ENCODE measurements around the gene LY6G6C. TPM values are rescaled to one million over a fixed set of nuclear protein-coding genes. Genes with fewer than 3 reads are reported as not detected.

LY6G6C gene
- total RNA-seq, 1 experiment from 2014 or later: not detected

DNA sequence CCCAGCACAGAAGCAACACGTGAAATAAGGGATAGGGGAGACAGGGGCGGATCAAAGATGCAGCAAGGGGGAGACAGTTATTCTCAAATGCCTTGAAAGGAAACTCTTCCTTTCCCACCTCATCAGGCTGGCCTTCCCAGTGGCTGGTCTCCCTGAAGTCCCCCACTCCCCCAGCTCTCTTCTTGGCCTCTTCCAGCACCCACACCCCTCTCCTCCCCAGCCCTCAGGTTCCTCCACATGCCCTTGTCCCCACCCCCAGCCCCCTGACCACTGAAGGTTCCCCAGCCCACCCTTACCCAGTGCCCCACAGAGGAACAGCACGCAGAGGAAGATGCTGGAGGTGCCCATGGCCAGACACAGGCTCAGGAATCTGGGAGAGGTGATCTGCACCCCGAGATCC lies 8.1 kb downstream of the LY6G6C start:
- Histone ChIP-seq H3K23me2 (ENCODE audit: insufficient read length, low read depth, low read length, poor library complexity, severe bottlenecking) (no peaks in the 10 kb centered on the region), H2BK15ac (ENCODE audit: low read depth, low read length) (no peak overlapping the region), H3K4me2 (ENCODE audit: insufficient read depth, insufficient read length, low read length) (no peak overlapping the region), H2BK5ac (ENCODE audit: insufficient read length, low read length) (no peak overlapping the region), H4K91ac (ENCODE audit: insufficient read length, low read depth, low read length) (no peak overlapping the region), H3K4ac (ENCODE audit: low read depth, low read length) (no peak overlapping the region), H3K9me3 (ENCODE audit: control insufficient read depth, low read depth, low read length) (no peaks in the 10 kb centered on the region), H3K79me1 (ENCODE audit: insufficient read depth, low read depth, low read length, poor library complexity, severe bottlenecking) (no peaks in the 10 kb centered on the region), H3T11ph (ENCODE audit: low read length) (no peak overlapping the region), H2AK5ac (ENCODE audit: insufficient read length, low read length) (no peak overlapping the region), H4K8ac (replicated peaks; ENCODE audit: insufficient read length, low read depth, low read length) (no peak overlapping the region), H2BK20ac (ENCODE audit: low read depth, low read length, poor library complexity, severe bottlenecking) (no peak overlapping the region), H3K9ac (ENCODE audit: extremely low read depth, insufficient read length, low read length) (no peak overlapping the region), H2AFZ (ENCODE audit: low read length) (no peak overlapping the region), H3K18ac (ENCODE audit: insufficient read length, low read depth, low read length) (no peak overlapping the region), H2BK120ac (ENCODE audit: low read depth, low read length, poor library complexity, severe bottlenecking) (no peak overlapping the region), H3K79me2 (ENCODE audit: insufficient read depth, low read length) (no peaks in the 10 kb centered on the region), H4K20me1 (ENCODE audit: control insufficient read depth, insufficient read depth, insufficient read length) (no peaks in the 10 kb centered on the region), H2BK12ac (ENCODE audit: insufficient read length, low read depth, low read length) (peak overlapping the region; percentile 15), H3K27ac (ENCODE audit: insufficient read length, low read depth, low read length) (no peak overlapping the region), H3K4me1 (ENCODE audit: insufficient read depth, low read length) (peaks cover 5% of the 10 kb centered on the region; the same call in 1 of the 2 replicates), H4K5ac (ENCODE audit: insufficient read length, low read depth, low read length) (no peak overlapping the region), H3K56ac (ENCODE audit: insufficient read length, low read depth, low read length) (no peak overlapping the region), H3K14ac (ENCODE audit: insufficient read depth, low read length) (0 out of 2 replicates have a peak overlapping the region, but pooled peaks have one; percentile 64), H3K23ac (ENCODE audit: insufficient read length, low read depth, low read length) (no peak overlapping the region), H3K27me3 (ENCODE audit: insufficient read depth, low read length) (no peaks in the 10 kb centered on the region)
- no peaks in the 10 kb centered on the region for H3K36me3 Mint-ChIP-seq (ENCODE audit: insufficient read depth in 1 of 3, low read depth in 3 of 3)
- H3K27me3 Mint-ChIP-seq (ENCODE audit: low read depth): peaks cover 8% of the 10 kb centered on the region
- H3K4me1 Mint-ChIP-seq: peaks cover 44 to 55% of the 10 kb centered on the region in 2 experiments
- H3K9me3 Mint-ChIP-seq: no peaks in the 10 kb centered on the region
- peak overlapping the region in 1 of 3 experiments; percentile 31; a peak in 1 of 7 replicates for H3K27ac Mint-ChIP-seq
- WGBS (ENCODE audit: extremely low coverage, insufficient read length, low lambda C conversion rate): no CpG with 5 or more reads among the region's 4 CpGs
- DNase-seq: no peak
- H3K4me3 Mint-ChIP-seq: no peak overlapping the region; a peak in 1 of 5 replicates
- TF ChIP-seq, protein P1, sequence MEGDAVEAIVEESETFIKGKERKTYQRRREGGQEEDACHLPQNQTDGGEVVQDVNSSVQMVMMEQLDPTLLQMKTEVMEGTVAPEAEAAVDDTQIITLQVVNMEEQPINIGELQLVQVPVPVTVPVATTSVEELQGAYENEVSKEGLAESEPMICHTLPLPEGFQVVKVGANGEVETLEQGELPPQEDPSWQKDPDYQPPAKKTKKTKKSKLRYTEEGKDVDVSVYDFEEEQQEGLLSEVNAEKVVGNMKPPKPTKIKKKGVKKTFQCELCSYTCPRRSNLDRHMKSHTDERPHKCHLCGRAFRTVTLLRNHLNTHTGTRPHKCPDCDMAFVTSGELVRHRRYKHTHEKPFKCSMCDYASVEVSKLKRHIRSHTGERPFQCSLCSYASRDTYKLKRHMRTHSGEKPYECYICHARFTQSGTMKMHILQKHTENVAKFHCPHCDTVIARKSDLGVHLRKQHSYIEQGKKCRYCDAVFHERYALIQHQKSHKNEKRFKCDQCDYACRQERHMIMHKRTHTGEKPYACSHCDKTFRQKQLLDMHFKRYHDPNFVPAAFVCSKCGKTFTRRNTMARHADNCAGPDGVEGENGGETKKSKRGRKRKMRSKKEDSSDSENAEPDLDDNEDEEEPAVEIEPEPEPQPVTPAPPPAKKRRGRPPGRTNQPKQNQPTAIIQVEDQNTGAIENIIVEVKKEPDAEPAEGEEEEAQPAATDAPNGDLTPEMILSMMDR (conservative IDR thresholded peaks at IDR 0.05): no peak

Measured in H9 (cell line).